Upper lobe of left lung (tissue), 6 donors: ENCODE results near the gene DISC1. TPM values are rescaled to one million over a fixed set of nuclear protein-coding genes. Genes with fewer than 3 reads are reported as not detected.
"Not testable (repeated sequence)": the region's sequence is repeated elsewhere in the genome, so short reads cannot be mapped to it uniquely, and the experiment has no call there.

Experiments used
- ATAC-seq, 2 donors: fragments of 200-7000 bp; cut with Tn5 transposase; one replicate each; pipeline ENCODE4 v1.9.1; 2022; ENCODE audit warnings: mild to moderate bottlenecking in 2 of 2, moderate library complexity in 2 of 2; ENCODE audit not compliant: low FRiP score in 2 of 2
- DNase-seq, 2 donors: peaks; one replicate each; pipeline ENCODE4 v3.0.0-alpha.2; 2019 to 2020
- H3K27ac ChIP-seq, 4 donors: fragments of 200-600 bp; sonication (generic); one replicate each; pipeline ENCODE4 v1.5.1; 2016 to 2019
- H3K27me3 ChIP-seq, 4 donors: fragments of 200-600 bp; sonication (generic); one replicate each; pipeline ENCODE4 v1.5.1; 2017 to 2019
- H3K36me3 ChIP-seq, 4 donors: fragments of 200-600 bp; sonication (generic); one replicate each; pipeline ENCODE4 v1.5.1; 2016 to 2019
- H3K4me1 ChIP-seq, 4 donors: fragments of 200-600 bp; sonication (generic); one replicate each; pipeline ENCODE4 v1.5.1; 2018 to 2019
- H3K4me3 ChIP-seq, 4 donors: fragments of 200-600 bp; sonication (generic); one replicate each; pipeline ENCODE4 v1.5.1; 2017 to 2019; ENCODE audit warnings: mild to moderate bottlenecking in 2 of 4, moderate library complexity in 1 of 4
- H3K9me3 ChIP-seq, 4 donors: fragments of 200-600 bp; sonication (generic); one replicate each; pipeline ENCODE4 v1.5.1; 2018 to 2019
- CTCF ChIP-seq, 6 experiments: fragments of 450-650 bp in 4 of 6; fragments of 200-600 bp in 2 of 6; sonication (generic) in 2 of 6; IDR thresholded peaks; one replicate each; pipeline ENCODE4 v1.5.1; 2016 to 2019; ENCODE audit warnings: antibody characterized with exemption in 6 of 6
- EP300 ChIP-seq, 4 donors: sonication (generic); formaldehyde crosslinking; IDR thresholded peaks; one replicate each; pipeline ENCODE4 v1.5.1; 2017; ENCODE audit warnings: antibody characterized with exemption in 4 of 4, control low read depth in 2 of 4
- POLR2A ChIP-seq, 4 donors: fragments of 450-650 bp; IDR thresholded peaks; one replicate each; pipeline ENCODE4 v1.5.1; 2016 to 2017; ENCODE audit warnings: antibody characterized with exemption in 4 of 4, mild to moderate bottlenecking in 2 of 4
- POLR2AphosphoS5 ChIP-seq, 2 donors: sonication (generic); formaldehyde crosslinking; IDR thresholded peaks; one replicate each; pipeline ENCODE4 v1.5.1; 2017; ENCODE audit warnings: antibody characterized with exemption in 2 of 2
- WGBS, 2 donors: methylation state at CpG; one replicate each; pipeline ENCODE4 v1.1.5; 2017 to 2018; 5-methylcytosine and 5-hydroxymethylcytosine counted together
- total RNA-seq, 6 donors: library from RNA; depleted of rRNA in 4 of 6; stranded (reverse); fragments of >200 nt in 4 of 6; gene quantifications; one replicate each; pipeline versions ENCODE4 v1.1.0 to v1.2.1, GENCODE V29; 2016 to 2021
- donor health status: DM: no; HTN: no; CAD: no; lungs with moderate emphysema.
- donor health status: DM: no; HTN: yes; CAD: no; lungs with severe emphysema.

Gene DISC1
- total RNA-seq, 6 donors from 2014 or later: 6.1 to 16.8 (median 10.5) TPM

- 37 to 40% methylated on average over 3 of the region's 3 CpGs for WGBS, 2 donors
- H3K4me3 ChIP-seq: no peak overlapping the region
- DNase-seq (no peak), ATAC-seq (no peak)
- H3K9me3 ChIP-seq: no peaks in the 10 kb centered on the region
- no peaks in the 10 kb centered on the region for H3K27me3 ChIP-seq
- no peak overlapping the region for H3K27ac ChIP-seq
- no peak for TF ChIP-seq EP300 (IDR thresholded peaks at IDR 0.05)
- TF ChIP-seq POLR2A (IDR thresholded peaks at IDR 0.05): no peak
- no peak for TF ChIP-seq POLR2AphosphoS5 (IDR thresholded peaks at IDR 0.05)
- no peak for TF ChIP-seq CTCF (IDR thresholded peaks at IDR 0.05)
- no peaks in the 10 kb centered on the region for H3K4me1 ChIP-seq
- no peaks in the 10 kb centered on the region for H3K36me3 ChIP-seq
Measured at GRCh38 chr1:231584117-231584516, 42.5 kb upstream of the DISC1 start.

DNA sequence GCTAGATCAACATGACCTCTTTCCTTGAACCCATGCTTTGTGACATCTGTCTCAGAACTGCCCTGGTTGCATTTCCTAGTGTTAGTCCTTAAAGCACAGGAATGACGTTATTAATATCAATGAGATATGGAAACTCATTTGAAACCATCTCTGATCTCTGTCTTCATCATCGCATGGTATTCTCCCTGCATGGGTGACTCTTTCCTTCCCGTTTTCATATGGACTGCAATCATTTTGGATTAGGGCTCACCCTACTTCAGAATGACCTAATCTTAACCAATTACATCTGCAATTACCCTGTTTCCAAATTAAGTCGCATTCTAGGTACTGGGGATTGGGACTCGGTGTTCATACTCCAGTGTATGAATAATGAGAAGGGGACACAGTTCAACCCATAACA, 41.7 kb upstream of the DISC1 start:
- H3K4me1 ChIP-seq: no peaks in the 10 kb centered on the region
- no peak for ATAC-seq
- no peaks in the 10 kb centered on the region for H3K27me3 ChIP-seq
- TF ChIP-seq CTCF (IDR thresholded peaks at IDR 0.05): no peak
- no peak for TF ChIP-seq POLR2A (IDR thresholded peaks at IDR 0.05)
- no peak for TF ChIP-seq POLR2AphosphoS5 (IDR thresholded peaks at IDR 0.05)
- no peak for TF ChIP-seq EP300 (IDR thresholded peaks at IDR 0.05)
- WGBS, 2 donors: 71 to 80% methylated on average over 5 of the region's 5 CpGs
- no peaks in the 10 kb centered on the region for H3K9me3 ChIP-seq
- no peak overlapping the region for H3K4me3 ChIP-seq
- no peak for DNase-seq
- no peak overlapping the region for H3K27ac ChIP-seq
- H3K36me3 ChIP-seq: no peaks in the 10 kb centered on the region

DNA sequence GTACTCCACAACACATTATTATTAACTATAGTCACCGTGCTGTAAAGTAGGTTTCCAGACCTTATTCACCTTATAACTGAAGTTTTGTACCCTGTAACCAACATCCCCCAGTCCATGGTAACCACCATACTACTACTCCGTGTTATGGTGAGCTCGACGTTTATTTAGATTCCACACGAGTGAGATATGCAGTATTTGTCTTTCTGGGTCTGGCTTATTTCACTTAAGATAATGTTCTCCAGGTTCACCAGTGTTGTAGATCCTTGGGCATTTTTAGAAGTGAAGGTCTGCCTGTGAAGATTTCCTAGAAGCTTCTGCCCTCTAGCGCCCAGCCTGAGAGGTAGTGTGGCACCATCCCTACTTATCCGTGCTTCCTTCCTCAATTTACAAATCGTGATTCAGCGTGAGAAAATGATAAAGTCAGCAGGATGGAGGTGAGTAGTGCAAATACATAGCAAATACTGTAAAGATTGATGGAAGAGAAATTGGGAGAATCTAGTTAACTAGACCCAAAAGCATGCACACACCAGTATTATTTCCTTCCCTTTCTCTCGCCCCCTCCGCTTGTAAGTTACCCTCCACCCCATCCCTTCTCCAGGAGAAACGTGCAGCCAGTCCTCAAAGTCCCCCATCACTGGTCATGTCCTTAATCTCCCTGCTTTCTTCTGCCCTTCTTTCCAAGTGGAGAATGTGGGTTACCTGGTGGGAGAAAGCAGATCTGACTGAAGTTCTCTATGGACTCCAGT, 36.0 kb upstream of the DISC1 start:
- WGBS, 2 donors: 28 to 30% methylated on average over 12 of the region's 12 CpGs
- DNase-seq: peak in 1 of 2 donors; percentile 54

DNA sequence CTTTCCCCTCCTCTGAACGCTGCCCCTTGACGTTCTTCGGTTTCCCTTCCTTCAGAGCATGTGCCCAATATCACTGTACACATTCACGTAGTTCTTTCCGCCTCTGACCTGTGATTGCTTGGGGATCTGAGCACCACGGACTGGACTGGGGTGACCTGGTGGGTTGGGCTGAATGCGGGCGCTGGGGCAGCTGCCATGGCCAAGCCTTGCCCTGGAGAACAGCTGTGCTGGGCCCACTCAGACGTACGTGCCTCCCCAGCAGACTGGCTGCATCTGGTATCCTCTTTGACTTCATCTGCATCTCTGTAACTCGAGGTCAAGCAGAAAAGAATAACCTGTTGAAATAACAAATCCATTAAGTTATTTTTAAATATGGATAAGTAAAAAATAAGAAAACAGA, 35.1 kb upstream of the DISC1 start:
- TF ChIP-seq CTCF (IDR thresholded peaks at IDR 0.05): no peak
- no peak for TF ChIP-seq POLR2AphosphoS5 (IDR thresholded peaks at IDR 0.05)
- no peak for TF ChIP-seq EP300 (IDR thresholded peaks at IDR 0.05)
- TF ChIP-seq POLR2A (IDR thresholded peaks at IDR 0.05): no peak
- Histone ChIP-seq H3K27ac (no peak overlapping the region), H3K4me3 (no peak overlapping the region), H3K36me3 (no peaks in the 10 kb centered on the region), H3K9me3 (no peaks in the 10 kb centered on the region), H3K4me1 (no peaks in the 10 kb centered on the region), H3K27me3 (no peaks in the 10 kb centered on the region)
- DNase-seq: peak in 1 of 2 donors; percentile 41
- no peak for ATAC-seq
- WGBS, 2 donors: 74% methylated on average over 11 of the region's 11 CpGs

More for the DNA sequence above, 36.0 kb upstream of the DISC1 start:
- no peaks in the 10 kb centered on the region for H3K27me3 ChIP-seq
- no peaks in the 10 kb centered on the region for H3K36me3 ChIP-seq
- peak; percentile 77 to 85 for ATAC-seq
- no peak for TF ChIP-seq EP300 (IDR thresholded peaks at IDR 0.05)
- no peak for TF ChIP-seq POLR2AphosphoS5 (IDR thresholded peaks at IDR 0.05)
- no peak for TF ChIP-seq POLR2A (IDR thresholded peaks at IDR 0.05)
- peak; percentile 47 to 74 (median 60) for TF ChIP-seq CTCF (IDR thresholded peaks at IDR 0.05)
- no peak overlapping the region for H3K27ac ChIP-seq
- H3K9me3 ChIP-seq: no peaks in the 10 kb centered on the region
- no peak overlapping the region for H3K4me3 ChIP-seq
- no peaks in the 10 kb centered on the region for H3K4me1 ChIP-seq

DNA sequence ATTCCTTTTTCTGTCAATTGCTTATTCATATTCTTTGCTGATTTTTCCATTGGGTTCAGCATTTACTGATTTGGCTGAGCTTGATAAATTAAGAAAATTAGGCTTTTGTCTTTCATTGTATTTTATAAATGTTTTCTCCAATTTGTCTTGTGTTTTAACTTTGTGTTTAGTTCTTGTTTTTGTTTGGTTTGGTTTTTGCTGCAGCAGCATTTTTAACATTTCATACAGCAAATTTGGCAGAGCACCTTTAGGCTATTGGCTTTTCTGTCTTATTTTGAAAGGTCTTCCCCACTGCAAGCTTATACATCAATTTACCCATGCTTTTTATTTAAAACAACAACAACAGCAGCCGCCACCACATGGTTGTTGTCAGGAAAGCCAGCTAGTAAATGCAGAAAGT, 33.8 kb upstream of the DISC1 start:
- Histone ChIP-seq H3K27ac (no peak overlapping the region), H3K4me3 (no peak overlapping the region), H3K36me3 (no peaks in the 10 kb centered on the region), H3K4me1 (no peaks in the 10 kb centered on the region), H3K9me3 (no peaks in the 10 kb centered on the region), H3K27me3 (no peaks in the 10 kb centered on the region)
- DNase-seq (no peak), ATAC-seq (no peak)
- TF ChIP-seq EP300 (IDR thresholded peaks at IDR 0.05): no peak
- no peak for TF ChIP-seq POLR2AphosphoS5 (IDR thresholded peaks at IDR 0.05)
- no peak for TF ChIP-seq CTCF (IDR thresholded peaks at IDR 0.05)
- WGBS, 2 donors: 50 to 80% methylated on average over 1 of the region's 1 CpG

DNA sequence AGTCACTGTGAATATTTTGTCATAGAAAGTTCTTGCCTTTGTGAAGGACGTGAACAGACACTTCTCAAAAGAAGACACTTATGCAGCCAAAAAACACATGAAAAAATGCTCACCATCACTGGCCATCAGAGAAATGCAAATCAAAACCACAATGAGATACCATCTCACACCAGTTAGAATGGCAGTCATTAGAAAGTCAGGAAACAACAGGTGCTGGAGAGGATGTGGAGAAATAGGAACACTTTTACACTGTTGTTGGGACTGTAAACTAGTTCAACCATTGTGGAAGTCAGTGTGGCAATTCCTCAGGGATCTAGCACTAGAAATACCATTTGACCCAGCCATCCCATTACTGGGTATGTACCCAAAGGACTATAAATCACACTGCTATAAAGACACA, 33.3 kb upstream of the DISC1 start:
- ATAC-seq, H3K4me1 ChIP-seq, H3K27ac ChIP-seq, H3K36me3 ChIP-seq, H3K4me3 ChIP-seq, H3K27me3 ChIP-seq, DNase-seq, H3K9me3 ChIP-seq: not testable (repeated sequence)
- WGBS, 2 donors: 88 to 89% methylated on average over 1 of the region's 1 CpG
